ENCODE data around the gene GDPD4. TPM values are rescaled to one million over a fixed set of nuclear protein-coding genes. Genes with fewer than 3 reads are reported as not detected.

Gene GDPD4
- total RNA-seq, 4 donors from 2014 or later: not detected

DNA sequence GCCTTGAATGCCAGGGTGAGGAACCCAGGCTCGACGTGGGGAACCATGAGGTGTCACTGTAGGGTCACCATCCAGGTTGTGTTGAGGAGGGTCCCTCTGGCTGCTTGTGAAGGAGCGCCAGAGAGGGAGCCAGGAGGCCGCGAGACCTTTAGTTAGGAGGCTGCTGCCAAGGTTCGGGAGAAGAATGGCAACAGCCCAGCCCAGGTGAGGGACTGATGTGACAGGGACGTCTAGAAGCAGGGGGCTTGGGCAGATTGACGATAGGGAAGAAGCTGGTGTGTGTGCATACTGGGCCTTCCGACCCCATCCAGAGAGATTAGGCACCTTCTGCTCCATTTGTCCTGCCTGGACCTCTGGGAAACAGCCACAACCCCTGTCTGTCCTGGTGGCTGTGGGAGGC lies 124.5 kb downstream of the GDPD4 start:
- Histone ChIP-seq H3K27me3 (no peaks in the 10 kb centered on the region), H3K36me3 (no peaks in the 10 kb centered on the region), H3K4me3 (no peak overlapping the region), H3K9me3 (no peaks in the 10 kb centered on the region), H3K4me1 (no peaks in the 10 kb centered on the region), H3K27ac (no peak overlapping the region)
- TF ChIP-seq, protein P1, sequence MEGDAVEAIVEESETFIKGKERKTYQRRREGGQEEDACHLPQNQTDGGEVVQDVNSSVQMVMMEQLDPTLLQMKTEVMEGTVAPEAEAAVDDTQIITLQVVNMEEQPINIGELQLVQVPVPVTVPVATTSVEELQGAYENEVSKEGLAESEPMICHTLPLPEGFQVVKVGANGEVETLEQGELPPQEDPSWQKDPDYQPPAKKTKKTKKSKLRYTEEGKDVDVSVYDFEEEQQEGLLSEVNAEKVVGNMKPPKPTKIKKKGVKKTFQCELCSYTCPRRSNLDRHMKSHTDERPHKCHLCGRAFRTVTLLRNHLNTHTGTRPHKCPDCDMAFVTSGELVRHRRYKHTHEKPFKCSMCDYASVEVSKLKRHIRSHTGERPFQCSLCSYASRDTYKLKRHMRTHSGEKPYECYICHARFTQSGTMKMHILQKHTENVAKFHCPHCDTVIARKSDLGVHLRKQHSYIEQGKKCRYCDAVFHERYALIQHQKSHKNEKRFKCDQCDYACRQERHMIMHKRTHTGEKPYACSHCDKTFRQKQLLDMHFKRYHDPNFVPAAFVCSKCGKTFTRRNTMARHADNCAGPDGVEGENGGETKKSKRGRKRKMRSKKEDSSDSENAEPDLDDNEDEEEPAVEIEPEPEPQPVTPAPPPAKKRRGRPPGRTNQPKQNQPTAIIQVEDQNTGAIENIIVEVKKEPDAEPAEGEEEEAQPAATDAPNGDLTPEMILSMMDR (IDR thresholded peaks at IDR 0.05): no peak
- TF ChIP-seq POLR2AphosphoS5 (IDR thresholded peaks at IDR 0.05): no peak
- intact Hi-C loops (cut with DNase I; ENCODE audit: low total_unique reads): no loop called here
- in situ Hi-C loops (cut with MboI; ENCODE audit: low pct_ligation_motif_present in 1 of 4, low pct_unique_long_range_greater_than_20kb in 1 of 4, low sequenced_read_pairs in 3 of 4): loop anchor here in 2 of 4 donors (25.0 kb wide), 2 partner anchors 140 to 360 kb away; partner anchors contain the start of gene B3GNT6 (in 1 of the 2)
- 87 to 100% methylated on average over 2 to 9 of the region's 9 CpGs for WGBS, 2 donors (ENCODE audit: low coverage in 1 of 2)
- DNase-seq: no peak

DNA sequence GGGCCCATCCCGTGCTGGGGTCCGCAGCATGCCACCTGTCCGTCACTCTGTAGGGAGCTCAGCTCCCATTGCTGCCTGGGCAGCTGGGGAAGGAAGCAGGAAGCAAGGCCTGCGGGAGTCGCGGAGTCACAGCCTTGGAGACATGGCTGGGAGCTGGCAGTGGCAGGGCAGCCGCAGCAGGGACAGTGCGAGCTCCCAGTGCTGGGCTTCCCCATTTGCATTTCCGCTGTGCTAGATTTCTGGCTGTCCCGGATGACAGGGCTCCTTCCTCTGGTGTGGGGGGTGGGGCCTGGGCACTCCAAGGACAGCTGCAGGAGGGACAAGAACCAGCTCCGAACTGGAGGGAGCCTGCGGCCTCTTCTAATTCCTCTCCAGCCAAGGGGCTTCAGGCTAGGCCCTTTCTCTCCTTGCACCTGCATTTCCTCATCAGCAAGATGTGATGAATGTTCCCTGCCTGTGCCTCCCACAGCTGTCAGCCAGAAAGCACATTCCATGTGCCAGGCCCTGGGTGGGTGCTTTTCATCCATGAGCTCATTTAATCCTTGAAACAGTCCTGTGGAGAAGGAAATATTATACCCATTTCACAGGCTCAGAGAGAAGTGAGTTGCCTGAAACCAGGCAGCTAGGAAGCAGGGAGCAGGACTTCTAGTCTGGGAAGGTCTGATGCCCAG lies 125.5 kb downstream of the GDPD4 start:
- H3K9me3 ChIP-seq: no peaks in the 10 kb centered on the region
- H3K4me1 ChIP-seq: no peaks in the 10 kb centered on the region
- H3K27ac ChIP-seq: peak overlapping the region in 1 of 4 donors; percentile 10
- no peak for DNase-seq
- no peaks in the 10 kb centered on the region for H3K36me3 ChIP-seq
- no peak overlapping the region for H3K4me3 ChIP-seq
- WGBS, 2 donors (ENCODE audit: low coverage in 1 of 2): 55% methylated on average over 12 of the region's 12 CpGs; no CpG with 5 or more reads in 1 of the 2 donors
- TF ChIP-seq POLR2AphosphoS5 (IDR thresholded peaks at IDR 0.05) (no peak), POLR2A (IDR thresholded peaks at IDR 0.05) (peak; percentile 23)
- no peaks in the 10 kb centered on the region for H3K27me3 ChIP-seq
- in situ Hi-C loops (cut with MboI; ENCODE audit: low pct_ligation_motif_present in 1 of 4, low pct_unique_long_range_greater_than_20kb in 1 of 4, low sequenced_read_pairs in 3 of 4): loop anchor here in 2 of 4 donors (25.0 kb wide), 2 partner anchors 139 to 361 kb away; partner anchors contain the start of gene B3GNT6 (in 1 of the 2)
- intact Hi-C loops (cut with DNase I; ENCODE audit: low total_unique reads): no loop called here

DNA sequence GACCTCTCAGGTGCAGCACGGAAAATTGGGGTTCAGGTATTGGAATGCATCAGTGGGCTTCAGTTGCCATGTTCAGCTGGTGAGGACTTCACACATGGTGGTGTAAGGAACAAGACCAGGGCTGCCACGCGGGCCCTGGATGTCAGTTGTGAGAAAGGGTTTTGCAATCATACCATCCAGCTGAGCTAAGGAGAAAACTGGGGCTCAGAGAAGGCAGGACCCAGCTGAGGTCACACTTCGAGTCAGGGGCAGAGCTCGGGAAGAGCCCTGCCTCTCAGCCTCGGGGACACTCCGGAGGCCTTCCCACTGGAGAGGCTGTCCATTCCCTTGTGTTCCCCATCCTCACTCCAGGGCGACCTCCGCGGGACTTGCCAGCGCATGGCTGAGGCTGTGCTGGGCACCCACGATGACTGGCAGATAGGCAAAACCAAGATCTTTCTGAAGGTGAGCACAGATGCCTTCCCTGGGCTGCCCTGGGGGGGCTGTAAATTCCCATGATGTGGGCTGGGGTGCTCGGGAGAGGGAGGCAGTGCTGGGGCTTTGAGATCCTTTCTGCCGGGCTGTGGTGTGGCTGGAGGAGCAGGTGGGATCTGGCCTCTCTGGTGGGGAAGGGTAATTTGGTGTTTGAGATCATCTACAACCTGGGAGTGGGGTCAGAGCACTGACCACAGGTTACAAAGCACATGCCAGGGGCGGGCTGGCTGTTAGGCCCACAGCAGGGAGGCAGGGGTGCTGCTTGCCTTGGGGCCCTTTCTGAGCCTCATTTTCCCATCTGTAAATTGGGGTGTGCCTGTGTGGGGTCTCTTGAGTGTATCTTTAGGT lies 126.3 kb downstream of the GDPD4 start:
- H3K27ac ChIP-seq: peak overlapping the region in 1 of 4 donors; percentile 10
- H3K27me3 ChIP-seq: no peaks in the 10 kb centered on the region
- in situ Hi-C loops (cut with MboI; ENCODE audit: low pct_ligation_motif_present in 1 of 4, low pct_unique_long_range_greater_than_20kb in 1 of 4, low sequenced_read_pairs in 3 of 4) (loop anchor here in 2 of 4 donors (25.0 kb wide), 2 partner anchors 138 to 362 kb away; partner anchors contain the start of gene B3GNT6 (in 1 of the 2)), intact Hi-C loops (cut with DNase I; ENCODE audit: low total_unique reads) (no loop called here)
- no peaks in the 10 kb centered on the region for H3K36me3 ChIP-seq
- H3K4me3 ChIP-seq: no peak overlapping the region
- TF ChIP-seq POLR2A (IDR thresholded peaks at IDR 0.05) (no peak), EP300 (IDR thresholded peaks at IDR 0.05; ENCODE audit: low read depth) (no peak), POLR2AphosphoS5 (IDR thresholded peaks at IDR 0.05) (no peak)
- TF ChIP-seq, protein P1 (IDR thresholded peaks at IDR 0.05): no peak
- 77% methylated on average over 8 of the region's 15 CpGs; no CpG with 5 or more reads in 1 of the 2 donors for WGBS, 2 donors (ENCODE audit: low coverage in 1 of 2)
- H3K4me1 ChIP-seq: no peaks in the 10 kb centered on the region
- DNase-seq: no peak
- H3K9me3 ChIP-seq: no peaks in the 10 kb centered on the region

DNA sequence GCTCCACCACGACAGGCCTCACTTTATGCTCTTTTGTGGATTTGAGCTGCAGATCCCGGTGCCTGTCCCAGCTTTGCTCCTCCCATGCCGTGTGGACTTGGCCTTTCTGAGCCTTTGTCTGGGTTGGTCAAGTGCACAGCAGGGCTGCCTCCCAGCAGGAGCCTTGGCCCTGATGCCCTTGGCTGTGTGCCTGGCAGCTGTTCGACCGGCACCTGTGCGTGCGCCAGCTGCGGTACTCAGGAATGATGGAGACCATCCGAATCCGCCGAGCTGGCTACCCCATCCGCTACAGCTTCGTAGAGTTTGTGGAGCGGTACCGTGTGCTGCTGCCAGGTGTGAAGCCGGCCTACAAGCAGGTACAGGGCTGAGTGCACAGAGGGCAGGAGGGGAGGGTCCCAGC lies 126.9 kb downstream of the GDPD4 start:
- no peaks in the 10 kb centered on the region for H3K36me3 ChIP-seq

More for the DNA sequence above, 126.9 kb downstream of the GDPD4 start:
- DNase-seq: no peak
- intact Hi-C loops (cut with DNase I; ENCODE audit: low total_unique reads): no loop called here
- no peaks in the 10 kb centered on the region for H3K4me1 ChIP-seq
- TF ChIP-seq, protein P1 (IDR thresholded peaks at IDR 0.05): no peak
- TF ChIP-seq POLR2AphosphoS5 (IDR thresholded peaks at IDR 0.05) (no peak), EP300 (IDR thresholded peaks at IDR 0.05; ENCODE audit: low read depth) (no peak), POLR2A (IDR thresholded peaks at IDR 0.05) (no peak)
- WGBS, 2 donors (ENCODE audit: low coverage in 1 of 2): 90% methylated on average over 15 of the region's 16 CpGs; no CpG with 5 or more reads in 1 of the 2 donors
- no peaks in the 10 kb centered on the region for H3K27me3 ChIP-seq
- no peak overlapping the region for H3K27ac ChIP-seq
- H3K4me3 ChIP-seq: no peak overlapping the region
- H3K9me3 ChIP-seq: no peaks in the 10 kb centered on the region
- in situ Hi-C loops (cut with MboI; ENCODE audit: low pct_ligation_motif_present in 1 of 4, low pct_unique_long_range_greater_than_20kb in 1 of 4, low sequenced_read_pairs in 3 of 4): no loop called here

Measured in transverse colon (tissue), 4 donors.